Lower leg skin (tissue), 4 donors: Measurements from ENCODE around the gene FAM131C. TPM values are rescaled to one million over a fixed set of nuclear protein-coding genes. Genes with fewer than 3 reads are reported as not detected.

Experiments
- DNase-seq, 2 donors: peaks; one replicate each; pipeline ENCODE4 v3.0.0-alpha.2; 2019; ENCODE audit warnings: low spot score in 2 of 2
- H3K4me3 ChIP-seq: fragments of 200-600 bp; sonication (generic); 2 replicates; pipeline ENCODE4 v1.5.1; 2017; ENCODE audit warnings: mild to moderate bottlenecking, low read depth; ENCODE audit not compliant: poor library complexity, severe bottlenecking
- POLR2A ChIP-seq, 2 donors: fragments of 450-650 bp; IDR thresholded peaks; one replicate each; pipeline ENCODE4 v1.6.1; 2016 to 2017; ENCODE audit warnings: antibody characterized with exemption in 2 of 2, mild to moderate bottlenecking in 1 of 2, moderate library complexity in 1 of 2
- WGBS, 2 donors: methylation state at CpG; one replicate each; pipeline ENCODE4 v1.1.5; 2018; 5-methylcytosine and 5-hydroxymethylcytosine counted together
- intact Hi-C: fragments of 100-400 bp; cut with DNase I; formaldehyde crosslinking; loops from one replicate; pipeline ENCODE4 v1.15.0; 2023; ENCODE audit warnings: low total_unique reads
- total RNA-seq, 4 donors: library from RNA; depleted of rRNA; stranded (reverse); fragments of >200 nt; gene quantifications; one replicate each; pipeline ENCODE4 v1.1.0, GENCODE V29; 2016
- TF ChIP-seq, protein P1 (sequence below), 3 donors: fragments of 450-650 bp; IDR thresholded peaks; one replicate each; pipeline ENCODE4 v1.5.1; 2016; ENCODE audit warnings: antibody characterized with exemption in 3 of 3, mild to moderate bottlenecking in 3 of 3, moderate library complexity in 2 of 3

The FAM131C gene
- total RNA-seq, 4 donors from 2014 or later = 1.1 to 2.6 (median 1.7) TPM

DNA sequence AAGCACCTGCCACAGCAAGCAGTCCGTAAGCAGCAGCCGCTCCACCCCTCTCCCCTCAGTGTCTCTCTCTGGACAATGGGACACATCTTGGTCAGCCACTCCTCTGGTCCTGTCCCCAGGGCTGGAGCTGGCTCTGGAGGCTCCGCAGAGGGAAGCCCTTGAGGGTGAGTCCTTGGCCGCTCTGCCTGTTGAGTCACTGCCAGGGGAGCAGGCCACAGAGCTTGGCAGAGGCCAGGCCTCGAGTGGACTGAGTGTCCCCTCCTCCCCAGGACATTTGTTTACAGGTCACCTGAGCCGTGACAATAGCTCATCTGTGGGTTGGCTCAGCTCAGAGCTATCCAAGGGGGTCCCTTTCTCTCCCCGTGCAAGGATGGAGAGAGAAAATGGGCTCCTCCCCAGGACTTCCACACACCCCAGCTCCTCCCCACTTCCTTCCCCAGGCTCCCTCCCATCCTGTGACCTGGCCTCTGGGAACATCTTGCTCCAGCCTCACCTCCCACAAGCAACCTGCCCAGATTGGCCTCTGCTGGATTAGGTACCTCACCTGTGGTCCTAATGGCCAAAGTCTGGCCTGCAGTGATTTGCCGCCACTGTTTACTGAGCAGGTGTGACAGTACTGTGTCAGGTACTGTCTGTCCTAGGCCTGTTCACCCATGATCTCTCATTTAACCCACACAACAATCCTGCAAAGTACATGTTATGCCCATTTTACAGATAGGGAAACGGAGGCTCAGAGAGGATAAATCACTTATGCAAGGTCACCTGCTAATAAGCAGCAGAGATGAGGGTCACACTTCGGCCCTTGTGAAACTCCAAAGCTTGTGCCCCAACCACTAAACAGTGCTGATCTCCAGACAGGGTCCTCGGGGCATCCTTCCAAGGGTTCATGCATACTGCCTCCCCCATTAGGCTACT is 4.8 kb downstream of the FAM131C start:
- DNase-seq = no peak

DNA sequence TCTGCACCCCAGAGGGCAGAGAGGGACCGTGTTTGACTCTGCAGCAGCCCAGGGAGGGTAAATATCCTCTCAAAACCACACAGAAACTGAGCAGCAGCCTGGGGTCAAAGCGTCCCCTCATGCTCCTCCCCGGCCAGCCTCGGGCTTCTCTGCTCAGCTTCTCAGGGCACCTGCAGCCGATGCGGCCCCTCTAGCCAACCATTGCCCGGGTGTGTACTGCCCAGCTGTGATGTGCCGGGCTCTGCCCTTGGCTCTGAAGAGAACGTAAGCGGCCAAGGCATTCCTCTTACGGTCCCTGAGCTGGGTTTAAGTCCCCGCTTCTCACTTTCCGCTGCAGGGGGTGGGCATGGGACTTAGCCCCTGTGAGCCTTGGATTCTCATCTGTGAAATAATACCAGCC is 5.5 kb downstream of the FAM131C start:
- TF ChIP-seq POLR2A (IDR thresholded peaks at IDR 0.05) = no peak
- TF ChIP-seq, protein P1, sequence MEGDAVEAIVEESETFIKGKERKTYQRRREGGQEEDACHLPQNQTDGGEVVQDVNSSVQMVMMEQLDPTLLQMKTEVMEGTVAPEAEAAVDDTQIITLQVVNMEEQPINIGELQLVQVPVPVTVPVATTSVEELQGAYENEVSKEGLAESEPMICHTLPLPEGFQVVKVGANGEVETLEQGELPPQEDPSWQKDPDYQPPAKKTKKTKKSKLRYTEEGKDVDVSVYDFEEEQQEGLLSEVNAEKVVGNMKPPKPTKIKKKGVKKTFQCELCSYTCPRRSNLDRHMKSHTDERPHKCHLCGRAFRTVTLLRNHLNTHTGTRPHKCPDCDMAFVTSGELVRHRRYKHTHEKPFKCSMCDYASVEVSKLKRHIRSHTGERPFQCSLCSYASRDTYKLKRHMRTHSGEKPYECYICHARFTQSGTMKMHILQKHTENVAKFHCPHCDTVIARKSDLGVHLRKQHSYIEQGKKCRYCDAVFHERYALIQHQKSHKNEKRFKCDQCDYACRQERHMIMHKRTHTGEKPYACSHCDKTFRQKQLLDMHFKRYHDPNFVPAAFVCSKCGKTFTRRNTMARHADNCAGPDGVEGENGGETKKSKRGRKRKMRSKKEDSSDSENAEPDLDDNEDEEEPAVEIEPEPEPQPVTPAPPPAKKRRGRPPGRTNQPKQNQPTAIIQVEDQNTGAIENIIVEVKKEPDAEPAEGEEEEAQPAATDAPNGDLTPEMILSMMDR (IDR thresholded peaks at IDR 0.05) = no peak
- H3K4me3 ChIP-seq = no peak overlapping the region
- intact Hi-C loops = no loop called here
- 71 to 80% methylated on average over 6 to 13 of the region's 13 CpGs for WGBS, 2 donors
- no peak for DNase-seq

More for the DNA sequence above, 4.8 kb downstream of the FAM131C start:
- no peak overlapping the region for H3K4me3 ChIP-seq
- TF ChIP-seq, protein P1 (IDR thresholded peaks at IDR 0.05) = no peak
- no peak for TF ChIP-seq POLR2A (IDR thresholded peaks at IDR 0.05)
- intact Hi-C loops = no loop called here
- WGBS, 2 donors = 59 to 76% methylated on average over 11 of the region's 11 CpGs

- H3K4me3 ChIP-seq = no peak overlapping the region
- intact Hi-C loops = no loop called here
- TF ChIP-seq, protein P1 (IDR thresholded peaks at IDR 0.05) = no peak
- no peak for TF ChIP-seq POLR2A (IDR thresholded peaks at IDR 0.05)
- 61 to 62% methylated on average over 3 to 6 of the region's 6 CpGs for WGBS, 2 donors
- no peak for DNase-seq
These were observed 6.2 kb downstream of the FAM131C start for GRCh38 chr1:16067127-16067768.

DNA sequence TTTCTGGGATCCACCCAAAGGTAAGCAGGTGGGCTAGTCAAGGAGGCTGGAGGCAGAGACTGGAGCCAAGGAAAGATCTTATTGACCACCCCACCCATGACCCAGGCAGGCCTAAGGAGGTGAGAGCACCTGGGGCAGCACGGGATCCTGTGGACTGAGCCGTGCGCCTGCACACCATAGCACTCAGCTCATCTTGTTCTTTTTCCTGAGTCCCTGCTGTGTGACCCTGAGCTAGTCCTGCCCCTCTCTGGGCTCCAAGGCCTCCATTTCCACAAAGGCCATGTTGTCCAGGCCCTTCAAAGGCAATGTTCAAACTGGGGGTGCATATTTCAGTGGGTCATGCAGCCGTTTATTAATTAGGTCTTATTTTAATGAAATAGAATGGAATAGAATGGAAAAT is 7.2 kb downstream of the FAM131C start:
- intact Hi-C loops = no loop called here
- H3K4me3 ChIP-seq = no peak overlapping the region
- no peak for TF ChIP-seq POLR2A (IDR thresholded peaks at IDR 0.05)
- TF ChIP-seq, protein P1 (IDR thresholded peaks at IDR 0.05) = no peak
- no peak for DNase-seq
- WGBS, 2 donors = 84 to 85% methylated on average over 4 of the region's 4 CpGs

- intact Hi-C loops = no loop called here
- 72 to 73% methylated on average over 8 of the region's 8 CpGs for WGBS, 2 donors
- TF ChIP-seq, protein P1 (IDR thresholded peaks at IDR 0.05) = no peak
- no peak for TF ChIP-seq POLR2A (IDR thresholded peaks at IDR 0.05)
- no peak overlapping the region for H3K4me3 ChIP-seq
- no peak for DNase-seq
These were observed 8.2 kb downstream of the FAM131C start for GRCh38 chr1:16065269-16065576.
